GM18507 (cell line): ENCODE data around the gene PREB.

Experiments
- DNase-seq: peaks from one replicate; pipeline ENCODE4 v3.0.0; 2011; ENCODE audit warnings: low read depth; ENCODE audit not compliant: insufficient read length; ENCODE audit errors: extremely low spot score
- FAIRE-seq: peaks from 2 replicates; lab custom pipeline; 2011; peaks lifted over from hg19 to GRCh38; lab: Jason Lieb, UNC

Gene PREB

DNA sequence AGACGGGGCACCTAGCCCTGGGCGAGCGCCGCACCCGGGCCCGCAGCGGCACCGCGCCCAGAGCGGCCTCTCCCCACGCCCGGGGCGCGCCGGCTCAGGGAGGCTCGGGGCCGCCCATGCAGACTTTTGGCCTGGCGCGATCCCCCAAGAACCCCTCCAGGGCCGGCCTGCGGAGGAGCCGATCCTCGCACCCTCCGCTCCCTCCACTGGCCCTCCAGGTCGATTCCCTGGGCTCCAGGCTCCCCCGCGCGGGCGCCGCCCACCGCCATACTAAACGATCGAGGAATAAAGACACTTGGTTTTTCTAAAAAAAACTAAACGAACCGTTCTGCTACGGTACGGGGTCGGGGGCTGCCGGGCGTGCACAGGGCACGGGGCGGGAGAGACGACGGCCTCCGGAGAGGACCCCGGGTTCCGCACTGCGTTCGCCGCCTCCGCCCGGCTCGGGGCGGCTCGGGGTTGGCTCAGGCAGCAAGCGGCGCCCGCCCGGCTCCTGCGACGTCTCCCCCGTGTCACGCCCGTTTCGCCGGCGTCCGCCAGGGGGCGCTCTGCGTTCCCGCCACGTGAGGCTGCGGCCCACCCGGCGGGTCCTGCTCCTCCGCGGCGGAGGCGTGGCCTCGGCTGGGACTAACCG, 48.2 kb downstream of the PREB start:
- FAIRE-seq (peak; percentile 91), DNase-seq (peak; percentile 93)

DNA sequence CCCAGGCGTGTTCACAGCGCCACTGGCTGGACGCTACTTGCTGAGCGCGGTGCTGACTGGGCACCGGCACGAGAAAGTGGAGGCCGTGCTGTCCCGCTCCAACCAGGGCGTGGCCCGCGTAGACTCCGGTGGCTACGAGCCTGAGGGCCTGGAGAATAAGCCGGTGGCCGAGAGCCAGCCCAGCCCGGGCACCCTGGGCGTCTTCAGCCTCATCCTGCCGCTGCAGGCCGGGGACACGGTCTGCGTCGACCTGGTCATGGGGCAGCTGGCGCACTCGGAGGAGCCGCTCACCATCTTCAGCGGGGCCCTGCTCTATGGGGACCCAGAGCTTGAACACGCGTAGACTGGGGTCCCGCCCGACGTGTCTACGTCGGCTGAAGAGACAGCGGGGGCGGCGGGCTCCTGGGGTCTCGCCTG, 48.8 kb downstream of the PREB start:
- FAIRE-seq (no peak), DNase-seq (no peak)

DNA sequence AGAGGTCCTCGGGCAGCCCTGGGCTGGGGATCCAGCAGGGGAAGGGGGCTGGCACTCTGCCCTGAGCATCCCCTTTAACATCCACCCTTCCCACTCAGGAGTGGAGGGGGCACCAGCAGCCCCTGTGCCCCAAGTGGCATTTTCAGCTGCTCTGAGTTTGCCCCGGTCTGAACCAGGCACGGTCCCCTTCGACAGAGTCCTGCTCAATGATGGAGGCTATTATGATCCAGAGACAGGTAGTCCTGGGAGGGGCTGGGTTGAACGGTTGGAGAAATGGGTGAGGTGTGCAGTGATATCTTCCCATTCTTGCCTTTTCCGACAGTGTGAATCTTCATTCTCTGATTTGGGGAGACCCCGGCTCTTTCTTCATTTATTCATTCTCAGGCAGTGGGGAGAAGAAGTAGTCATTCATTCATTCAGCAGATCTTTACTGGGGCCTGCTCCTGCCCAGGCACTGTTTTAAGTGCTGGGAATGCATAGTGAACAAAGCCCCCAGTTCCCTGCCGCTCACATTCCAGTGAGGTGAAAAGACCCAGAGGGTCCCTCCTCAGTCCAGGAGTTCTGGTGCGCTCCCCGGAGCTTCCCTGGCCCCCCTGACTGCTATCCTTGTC, 49.3 kb downstream of the PREB start:
- DNase-seq (no peak), FAIRE-seq (no peak)

DNA sequence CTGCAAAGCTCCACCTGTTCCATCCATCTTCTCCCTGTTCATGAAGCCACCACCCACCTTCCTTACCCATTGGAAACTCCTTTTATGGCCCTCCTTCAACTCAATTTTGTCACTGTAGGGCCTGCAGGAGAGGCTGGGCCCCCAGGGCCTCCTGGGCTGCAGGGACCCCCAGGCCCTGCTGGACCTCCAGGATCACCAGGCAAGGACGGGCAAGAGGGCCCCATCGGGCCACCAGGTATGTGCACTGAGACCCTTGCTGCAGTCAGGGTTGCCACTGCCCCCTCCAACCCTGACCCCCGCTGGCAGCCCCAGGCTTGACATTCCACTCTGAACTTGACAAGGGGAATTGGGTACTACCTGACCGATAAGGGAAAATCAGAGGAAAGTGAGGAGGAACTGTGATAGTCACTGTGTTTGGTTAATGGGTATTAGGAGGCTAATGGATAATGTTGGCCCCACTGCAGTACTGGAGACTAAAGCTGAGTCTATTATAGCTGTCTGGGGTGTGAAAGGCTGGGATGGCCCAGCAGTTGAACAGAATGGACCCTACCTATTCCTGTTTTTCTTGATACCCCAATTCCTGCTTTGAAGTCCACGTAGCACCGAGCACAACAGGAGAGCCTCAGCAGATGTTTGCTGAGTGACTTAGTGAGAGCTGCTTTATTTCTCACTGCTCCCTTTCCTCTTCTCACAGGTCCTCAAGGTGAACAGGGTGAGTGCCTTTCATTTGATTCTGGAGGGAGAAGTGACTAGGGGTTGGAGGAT, 50.0 kb downstream of the PREB start:
- FAIRE-seq (no peak), DNase-seq (no peak)

DNA sequence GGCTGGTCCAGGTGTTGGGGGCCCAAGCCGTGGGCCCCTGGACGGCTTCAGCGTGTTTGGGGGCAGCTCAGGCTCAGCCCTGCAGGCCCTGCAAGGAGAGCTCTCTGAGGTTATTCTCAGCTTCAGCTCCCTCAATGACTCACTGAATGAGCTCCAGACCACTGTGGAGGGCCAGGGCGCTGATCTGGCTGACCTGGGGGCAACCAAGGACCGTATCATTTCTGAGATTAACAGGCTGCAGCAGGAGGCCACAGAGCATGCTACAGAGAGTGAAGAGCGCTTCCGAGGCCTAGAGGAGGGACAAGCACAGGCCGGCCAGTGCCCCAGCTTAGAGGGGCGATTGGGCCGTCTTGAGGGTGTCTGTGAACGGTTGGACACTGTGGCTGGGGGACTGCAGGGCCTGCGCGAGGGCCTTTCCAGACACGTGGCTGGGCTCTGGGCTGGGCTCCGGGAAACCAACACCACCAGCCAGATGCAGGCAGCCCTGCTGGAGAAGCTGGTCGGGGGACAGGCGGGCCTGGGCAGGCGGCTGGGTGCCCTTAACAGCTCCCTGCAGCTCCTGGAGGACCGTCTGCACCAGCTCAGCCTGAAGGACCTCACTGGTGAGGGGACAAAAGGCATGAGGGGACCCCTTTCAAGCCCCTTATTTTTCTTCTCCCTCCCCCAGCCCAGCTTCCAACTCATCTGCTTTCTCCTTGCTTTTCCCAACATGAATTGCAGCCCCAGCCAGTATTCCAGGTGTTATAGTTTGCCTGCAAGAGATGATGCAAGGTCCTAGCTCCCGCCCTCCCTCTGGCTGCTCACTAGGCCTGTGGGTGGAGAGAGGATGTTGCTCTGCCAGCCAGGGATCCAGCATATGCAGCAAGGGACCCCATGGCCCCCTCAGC, 50.8 kb downstream of the PREB start:
- FAIRE-seq (no peak), DNase-seq (no peak)

DNA sequence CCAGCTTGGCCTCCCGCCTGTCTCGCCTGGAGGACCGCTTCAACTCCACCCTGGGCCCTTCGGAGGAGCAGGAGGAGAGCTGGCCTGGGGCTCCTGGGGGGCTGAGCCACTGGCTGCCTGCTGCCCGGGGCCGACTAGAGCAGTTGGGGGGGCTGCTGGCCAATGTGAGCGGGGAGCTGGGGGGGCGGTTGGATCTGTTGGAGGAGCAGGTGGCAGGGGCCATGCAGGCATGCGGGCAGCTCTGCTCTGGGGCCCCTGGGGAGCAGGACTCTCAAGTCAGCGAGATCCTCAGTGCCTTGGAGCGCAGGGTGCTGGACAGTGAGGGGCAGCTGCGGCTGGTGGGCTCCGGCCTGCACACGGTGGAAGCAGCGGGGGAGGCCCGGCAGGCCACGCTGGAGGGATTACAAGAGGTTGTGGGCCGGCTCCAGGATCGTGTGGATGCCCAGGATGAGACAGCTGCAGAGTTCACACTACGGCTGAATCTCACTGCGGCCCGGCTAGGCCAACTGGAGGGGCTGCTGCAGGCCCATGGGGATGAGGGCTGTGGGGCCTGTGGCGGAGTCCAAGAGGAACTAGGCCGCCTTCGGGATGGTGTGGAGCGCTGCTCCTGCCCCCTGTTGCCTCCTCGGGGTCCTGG, 51.5 kb downstream of the PREB start:
- FAIRE-seq (no peak), DNase-seq (no peak)

DNA sequence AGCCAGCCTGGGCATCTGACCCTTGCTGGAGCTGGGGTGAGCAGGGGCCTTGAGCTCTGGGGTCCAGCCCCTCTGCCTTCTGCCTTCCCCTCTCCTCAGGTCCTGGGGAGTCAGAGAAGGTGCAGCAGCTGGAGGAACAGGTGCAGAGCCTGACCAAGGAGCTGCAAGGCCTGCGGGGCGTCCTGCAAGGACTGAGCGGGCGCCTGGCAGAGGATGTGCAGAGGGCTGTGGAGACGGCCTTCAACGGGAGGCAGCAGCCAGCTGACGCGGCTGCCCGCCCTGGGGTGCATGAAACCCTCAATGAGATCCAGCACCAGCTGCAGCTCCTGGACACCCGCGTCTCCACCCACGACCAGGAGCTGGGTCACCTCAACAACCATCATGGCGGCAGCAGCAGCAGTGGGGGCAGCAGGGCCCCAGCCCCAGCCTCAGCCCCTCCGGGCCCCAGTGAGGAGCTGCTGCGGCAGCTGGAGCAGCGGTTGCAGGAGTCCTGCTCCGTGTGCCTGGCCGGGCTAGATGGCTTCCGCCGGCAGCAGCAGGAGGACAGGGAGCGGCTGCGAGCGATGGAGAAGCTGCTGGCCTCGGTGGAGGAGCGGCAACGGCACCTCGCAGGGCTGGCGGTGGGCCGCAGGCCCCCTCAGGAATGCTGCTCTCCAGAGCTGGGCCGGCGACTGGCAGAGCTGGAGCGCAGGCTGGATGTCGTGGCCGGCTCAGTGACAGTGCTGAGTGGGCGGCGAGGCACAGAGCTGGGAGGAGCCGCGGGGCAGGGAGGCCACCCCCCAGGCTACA, 52.3 kb downstream of the PREB start:
- no peak for DNase-seq
- FAIRE-seq, result no peak
